OCI-LY3 (cell line): Measurements from ENCODE around the gene MSN.

Experiments
- H2AFZ ChIP-seq: fragments of 200-600, 300-600 bp; shearing (Covaris generic); 2 replicates; pipeline ENCODE4 v1.6.0; 2014; ENCODE audit warnings: antibody characterized with exemption, low read depth, low read length
- H3K27ac ChIP-seq: fragments of 200-600, 300-600 bp; sonication (generic); 2 replicates; pipeline ENCODE4 v1.5.1; 2014; ENCODE audit warnings: mild to moderate bottlenecking, low read length, moderate library complexity, mixed read lengths
- H3K27me3 ChIP-seq: fragments of 200-600, 300-600 bp; sonication (generic); 2 replicates; pipeline ENCODE4 v1.6.1; 2014; ENCODE audit warnings: low read depth, low read length, mixed read lengths
- H3K36me3 ChIP-seq: fragments of 200-600, 300-600 bp; sonication (generic); replicated peaks from 2 replicates; pipeline ENCODE3; 2014; ENCODE audit warnings: low read depth, low read length, mixed read lengths
- H3K4me1 ChIP-seq: fragments of 300-600, 200-600 bp; sonication (generic); 2 replicates; pipeline ENCODE4 v1.6.1; 2014; ENCODE audit warnings: low read length, mixed read lengths
- H3K4me2 ChIP-seq: fragments of 200-600, 300-600 bp; sonication (generic); 2 replicates; pipeline ENCODE4 v1.6.1; 2014; ENCODE audit warnings: low read length, mixed read lengths
- H3K4me3 ChIP-seq: fragments of 300-600, 200-600 bp; sonication (generic); 2 replicates; pipeline ENCODE4 v1.5.1; 2014; ENCODE audit warnings: antibody characterized with exemption, mild to moderate bottlenecking, low read length, moderate library complexity
- H3K79me2 ChIP-seq: fragments of 300-600, 200-600 bp; shearing (Covaris generic); 2 replicates; pipeline ENCODE4 v1.6.1; 2014; ENCODE audit warnings: mild to moderate bottlenecking, low read length, mixed read lengths
- H3K9ac ChIP-seq: fragments of 300-600, 200-600 bp; shearing (Covaris generic); 2 replicates; pipeline ENCODE4 v1.6.0; 2014; ENCODE audit warnings: mild to moderate bottlenecking, low read length, moderate library complexity
- H3K9me3 ChIP-seq: fragments of 200-600, 300-600 bp; shearing (Covaris generic); 2 replicates; pipeline ENCODE4 v1.6.1; 2014; ENCODE audit warnings: low read length, mixed read lengths; ENCODE audit not compliant: insufficient read depth
- H4K20me1 ChIP-seq: fragments of 200-600, 300-600 bp; sonication (generic); 2 replicates; pipeline ENCODE4 v1.6.1; 2016; ENCODE audit warnings: low read length, mixed read lengths; ENCODE audit not compliant: insufficient read depth
- CTCF ChIP-seq: fragments of 200-600, 300-600 bp; sonication (generic); IDR thresholded peaks from 2 replicates; pipeline ENCODE4 v1.5.1; 2014; ENCODE audit warnings: antibody characterized with exemption, low read length, low read depth
- EZH2phosphoT487 ChIP-seq: fragments of 200-600 bp; shearing (Covaris generic); IDR thresholded peaks from 2 replicates; pipeline ENCODE4 v1.6.1; 2018; ENCODE audit warnings: antibody characterized with exemption, mixed run types, low read depth

Gene MSN

DNA sequence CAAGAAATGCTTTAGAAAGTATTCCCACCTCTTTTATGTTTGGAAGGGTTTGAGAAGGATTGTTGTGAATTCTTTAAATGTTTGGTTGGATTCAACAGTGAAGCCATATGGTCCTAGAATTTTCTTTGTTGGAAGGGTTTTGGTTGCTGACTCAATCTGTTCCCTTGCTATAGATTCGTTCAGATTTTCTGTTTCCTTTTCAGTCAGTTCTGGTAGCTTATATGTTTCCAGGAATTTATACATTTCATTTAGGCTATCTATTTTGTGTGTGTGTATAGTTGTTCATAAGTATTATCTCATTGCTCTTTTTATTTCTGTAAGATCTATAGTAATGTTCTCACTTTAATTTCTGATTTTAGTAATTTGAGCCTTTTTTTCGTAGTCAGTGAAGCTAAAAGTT lies 114.4 kb downstream of the MSN start:
- H3K79me2 ChIP-seq, result no peaks in the 10 kb centered on the region
- no peak overlapping the region for H3K4me3 ChIP-seq
- H3K4me2 ChIP-seq, result no peak overlapping the region
- no peaks in the 10 kb centered on the region for H3K36me3 ChIP-seq
- no peaks in the 10 kb centered on the region for H3K27me3 ChIP-seq
- no peaks in the 10 kb centered on the region for H3K9me3 ChIP-seq
- no peaks in the 10 kb centered on the region for H3K4me1 ChIP-seq
- H4K20me1 ChIP-seq, result no peaks in the 10 kb centered on the region
- H3K27ac ChIP-seq, result no peak overlapping the region
- no peak overlapping the region for H2AFZ ChIP-seq
- H3K9ac ChIP-seq, result no peak overlapping the region
- TF ChIP-seq CTCF, result no peak
- TF ChIP-seq EZH2phosphoT487, result no peak

DNA sequence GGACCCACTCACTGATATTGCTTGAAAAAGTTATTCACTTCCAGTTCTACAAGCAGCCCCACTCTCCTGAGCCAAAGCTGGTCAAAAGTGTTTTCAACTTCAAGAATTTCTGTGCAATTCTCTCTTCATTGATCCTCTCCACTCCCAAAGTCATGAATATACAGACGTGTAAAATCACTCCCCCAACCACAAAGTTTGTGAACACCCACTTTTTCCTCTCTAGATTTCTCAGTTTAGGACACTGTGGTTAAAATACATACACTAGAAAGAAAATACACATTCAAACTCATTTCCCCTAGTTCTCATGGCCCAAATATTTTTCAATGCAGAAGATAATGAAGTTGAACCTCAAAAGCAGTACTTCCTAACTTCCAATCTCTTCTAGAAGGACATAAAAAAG lies 116.3 kb downstream of the MSN start:
- no peak overlapping the region for H3K4me3 ChIP-seq
- H3K79me2 ChIP-seq, result no peaks in the 10 kb centered on the region
- H3K36me3 ChIP-seq, result no peaks in the 10 kb centered on the region
- no peak overlapping the region for H3K4me2 ChIP-seq
- no peak overlapping the region for H3K27ac ChIP-seq
- TF ChIP-seq EZH2phosphoT487 (no peak), CTCF (no peak)
- no peaks in the 10 kb centered on the region for H3K4me1 ChIP-seq
- no peak overlapping the region for H3K9ac ChIP-seq
- no peaks in the 10 kb centered on the region for H3K27me3 ChIP-seq
- no peaks in the 10 kb centered on the region for H3K9me3 ChIP-seq
- H2AFZ ChIP-seq, result no peak overlapping the region
- H4K20me1 ChIP-seq, result no peaks in the 10 kb centered on the region
